Embryonic facial prominence (tissue), 1 donor: ENCODE measurements around the gene RFWD3.

Experiments used
- DNase-seq: peaks from one replicate; pipeline ENCODE4 v3.0.0-alpha.2; 2016; ENCODE audit errors: extremely low spot score

The RFWD3 gene

GRCh38 chr16:74617206-74617788, 49.4 kb downstream of the RFWD3 start:
- no peak for DNase-seq

GRCh38 chr16:74611721-74612120, 55.0 kb downstream of the RFWD3 start:
- DNase-seq: no peak

GRCh38 chr16:74608944-74609343, 57.7 kb downstream of the RFWD3 start:
- no peak for DNase-seq

GRCh38 chr16:74608381-74608780, 58.3 kb downstream of the RFWD3 start:
- DNase-seq: no peak

- DNase-seq: no peak
Observed at GRCh38 chr16:74607962-74608356, 58.7 kb downstream of the RFWD3 start.

- DNase-seq: peak; percentile 36
Observed at GRCh38 chr16:74607310-74607961, 59.2 kb downstream of the RFWD3 start.

GRCh38 chr16:74606521-74607309, 60.0 kb downstream of the RFWD3 start, which contains the start of gene GLG1:
Gene GLG1 (minus strand): TSS chr16:74607114. CDS start chr16:74607094, 20 bp downstream.
- DNase-seq: peak; percentile 81

GRCh38 chr16:74605746-74606520, 60.7 kb downstream of the RFWD3 start:
- no peak for DNase-seq

- DNase-seq: no peak
Observed at GRCh38 chr16:74605332-74605731, 61.3 kb downstream of the RFWD3 start.

- DNase-seq: no peak
Observed at GRCh38 chr16:74603848-74604247, 62.8 kb downstream of the RFWD3 start.

GRCh38 chr16:74601126-74601871, 65.4 kb downstream of the RFWD3 start:
- no peak for DNase-seq

GRCh38 chr16:74596586-74596985, 70.1 kb downstream of the RFWD3 start:
- DNase-seq: no peak

- DNase-seq: no peak
Observed at GRCh38 chr16:74592847-74593246, 73.8 kb downstream of the RFWD3 start.

GRCh38 chr16:74591876-74592650, 74.6 kb downstream of the RFWD3 start:
- no peak for DNase-seq

- DNase-seq: no peak
Observed at GRCh38 chr16:74586948-74587347, 79.7 kb downstream of the RFWD3 start.

GRCh38 chr16:74585846-74586443, 80.7 kb downstream of the RFWD3 start:
- DNase-seq: no peak

- no peak for DNase-seq
Observed at GRCh38 chr16:74583926-74584666, 82.6 kb downstream of the RFWD3 start.

- no peak for DNase-seq
Observed at GRCh38 chr16:74582970-74583369, 83.7 kb downstream of the RFWD3 start.

GRCh38 chr16:74580833-74581232, 85.8 kb downstream of the RFWD3 start:
- DNase-seq: no peak
